ENCODE measurements around the gene SRGAP2C.
"Not testable (repeated sequence)": the region's sequence is repeated elsewhere in the genome, so short reads cannot be mapped to it uniquely, and the experiment has no call there.

Gene SRGAP2C

DNA sequence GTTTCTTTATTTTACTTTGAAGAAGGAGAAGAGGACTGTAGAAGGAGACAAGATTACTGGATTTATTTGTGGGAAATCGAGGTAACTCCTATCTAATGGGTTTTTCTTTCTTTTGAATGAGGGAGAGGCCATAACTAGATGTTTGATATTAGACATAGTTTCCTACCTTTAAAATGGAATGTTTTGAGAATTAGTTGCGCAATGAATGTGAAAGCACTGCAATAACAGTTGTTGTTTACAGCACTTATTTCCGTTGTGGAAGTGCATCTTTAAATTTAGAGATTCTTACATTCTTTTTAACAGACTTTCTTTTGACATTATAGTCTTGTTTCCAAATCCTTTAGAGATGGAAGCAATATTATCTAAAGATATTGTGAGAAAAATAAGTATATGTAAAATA, 229.0 kb downstream of the SRGAP2C start:
- DNase-seq (ENCODE audit: low read depth in 1 of 2, low spot score in 1 of 2) = no peak

DNA sequence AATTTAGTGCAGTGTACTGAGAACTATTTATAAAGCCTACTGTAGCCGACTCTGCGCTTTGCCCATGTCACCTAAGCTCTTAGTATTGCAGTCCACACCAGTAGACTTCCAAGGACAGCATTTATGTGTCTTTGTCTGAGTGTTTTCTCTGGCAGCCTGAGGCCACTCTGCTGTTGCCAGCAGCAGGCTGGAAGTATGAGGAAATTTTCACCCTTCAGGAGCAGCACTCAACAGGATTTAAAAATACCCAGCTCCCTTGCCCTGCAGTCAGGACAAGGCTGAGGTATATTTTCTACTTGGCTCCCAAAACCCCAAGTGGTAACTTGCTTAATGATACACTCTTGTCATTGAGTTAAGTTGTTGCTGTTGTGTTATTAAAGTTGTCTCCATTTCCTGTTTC, 230.1 kb downstream of the SRGAP2C start:
- no peak for DNase-seq (ENCODE audit: low read depth in 1 of 2, low spot score in 1 of 2)

- no peak for DNase-seq (ENCODE audit: low read depth in 1 of 2, low spot score in 1 of 2)
Measured at GRCh38 chr1:121417325-121417923, 232.6 kb downstream of the SRGAP2C start.

- no peak for DNase-seq (ENCODE audit: low read depth in 1 of 2, low spot score in 1 of 2)
Measured at GRCh38 chr1:121418369-121419049, 233.7 kb downstream of the SRGAP2C start.

DNA sequence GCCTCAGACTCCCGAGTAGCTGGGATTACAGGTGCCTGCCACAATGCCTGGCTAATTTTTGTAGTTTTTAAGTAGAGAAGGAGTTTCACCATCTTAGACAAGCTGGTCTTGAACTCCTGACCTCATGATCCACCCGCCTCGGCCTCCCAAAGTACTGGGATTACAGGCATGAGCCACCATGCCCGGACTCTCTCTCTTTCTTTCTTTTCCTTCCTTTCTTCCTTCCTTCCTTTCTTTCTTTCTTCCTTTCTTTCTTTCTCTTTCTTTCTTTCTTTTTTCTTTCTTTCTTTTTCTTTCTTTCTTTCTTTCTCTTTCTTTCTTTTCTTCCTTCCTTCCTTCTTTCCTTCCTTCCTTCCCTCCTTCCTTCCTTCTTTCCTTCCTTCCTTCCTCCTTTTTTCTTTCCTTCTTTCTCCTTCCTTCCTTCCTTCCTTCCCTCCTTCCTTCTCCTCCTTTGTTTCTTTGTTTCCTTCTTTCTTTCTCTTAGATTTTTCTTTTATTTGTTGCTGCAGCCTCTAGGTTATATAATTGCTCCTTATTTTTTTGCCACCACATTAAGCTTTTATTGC, 234.4 kb downstream of the SRGAP2C start:
- DNase-seq (ENCODE audit: low read depth in 1 of 2, low spot score in 1 of 2) = not testable (repeated sequence)

GRCh38 chr1:121421490-121421889, 236.7 kb downstream of the SRGAP2C start:
- not testable (repeated sequence) for DNase-seq (ENCODE audit: low read depth in 1 of 2, low spot score in 1 of 2)

DNA sequence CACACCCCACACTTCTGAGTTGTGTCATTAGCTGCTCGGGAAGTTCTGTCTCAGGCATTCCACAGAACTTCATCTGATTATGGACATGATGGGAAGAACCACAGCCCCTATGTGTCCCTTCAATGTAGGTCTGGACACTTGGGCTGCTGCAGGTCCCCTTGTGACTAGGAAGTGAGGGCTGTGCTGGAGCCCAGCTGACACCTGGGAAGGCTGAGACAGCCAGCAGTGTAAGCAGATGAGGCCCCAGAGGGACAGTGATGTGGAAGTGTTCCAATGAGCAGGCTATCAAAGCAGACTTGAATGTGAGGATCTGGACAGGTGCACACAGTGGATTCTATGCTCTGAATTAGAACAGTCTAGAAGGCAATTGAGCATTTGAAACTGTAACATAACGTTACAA, 239.2 kb downstream of the SRGAP2C start:
- DNase-seq (ENCODE audit: low read depth in 1 of 2, low spot score in 1 of 2) = not testable (repeated sequence)

DNA sequence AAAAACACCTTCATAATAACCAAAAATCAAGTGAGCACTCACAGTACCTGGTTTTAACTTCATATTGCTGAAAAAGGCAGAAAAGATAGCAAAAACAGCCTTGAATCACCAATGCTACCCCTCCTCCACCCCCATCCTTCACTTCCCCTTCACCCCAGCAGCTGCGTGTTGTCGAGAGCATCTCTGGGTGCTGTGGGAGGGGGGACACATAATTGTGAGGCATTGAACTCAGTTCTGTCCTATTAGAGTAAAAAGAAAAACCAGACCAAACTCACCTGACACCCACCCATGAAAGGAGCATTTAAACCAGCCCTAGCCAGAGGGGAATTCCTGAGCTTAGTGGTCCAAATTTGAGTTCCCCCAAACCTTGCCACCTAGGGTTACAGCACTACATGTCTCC, 248.7 kb downstream of the SRGAP2C start:
- DNase-seq (ENCODE audit: low read depth in 1 of 2, low spot score in 1 of 2) = not testable (repeated sequence)

GRCh38 chr1:121438862-121439261, 254.1 kb downstream of the SRGAP2C start:
- not testable (repeated sequence) for DNase-seq (ENCODE audit: low read depth in 1 of 2, low spot score in 1 of 2)

DNA sequence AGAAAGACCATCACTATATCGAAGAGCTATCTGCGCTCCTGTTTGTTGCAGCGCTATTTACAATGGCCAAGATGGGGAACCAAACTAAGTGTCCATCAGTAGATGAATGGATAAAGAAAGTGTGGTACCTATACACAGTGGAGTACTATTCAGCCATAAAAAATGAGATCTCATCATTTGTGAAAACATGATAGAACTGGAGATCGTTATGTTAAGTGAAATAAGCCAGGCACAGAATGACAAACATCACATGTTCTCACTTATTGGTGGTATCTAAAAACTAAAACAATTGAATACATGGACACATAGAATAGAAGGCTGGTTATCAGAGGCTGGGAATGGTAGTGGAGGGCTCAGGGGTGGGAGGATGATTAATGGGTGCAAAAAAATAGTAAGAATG, 256.2 kb downstream of the SRGAP2C start:
- no peak for DNase-seq (ENCODE audit: low read depth in 1 of 2, low spot score in 1 of 2)
